ENCODE data around the gene PTPRK.

GRCh38 chr6:127951172-127951917 lies 569.1 kb downstream of the PTPRK start:
- TF ChIP-seq CTCF (IDR thresholded peaks at IDR 0.05 in 4 of 5, conservative IDR thresholded peaks at IDR 0.05 in 1 of 5) (no peak), POLR2A (IDR thresholded peaks at IDR 0.05) (no peak)
